IPS-11a (cell line): ENCODE results near the gene VIT.
"Not testable (repeated sequence)": the region's sequence is repeated elsewhere in the genome, so short reads cannot be mapped to it uniquely, and the experiment has no call there.

Source experiments
- H3K4me3 ChIP-seq: one replicate; pipeline ENCODE4 v1.5.1; 2013; ENCODE audit warnings: low read depth, low read length, control low read depth

VIT gene

DNA sequence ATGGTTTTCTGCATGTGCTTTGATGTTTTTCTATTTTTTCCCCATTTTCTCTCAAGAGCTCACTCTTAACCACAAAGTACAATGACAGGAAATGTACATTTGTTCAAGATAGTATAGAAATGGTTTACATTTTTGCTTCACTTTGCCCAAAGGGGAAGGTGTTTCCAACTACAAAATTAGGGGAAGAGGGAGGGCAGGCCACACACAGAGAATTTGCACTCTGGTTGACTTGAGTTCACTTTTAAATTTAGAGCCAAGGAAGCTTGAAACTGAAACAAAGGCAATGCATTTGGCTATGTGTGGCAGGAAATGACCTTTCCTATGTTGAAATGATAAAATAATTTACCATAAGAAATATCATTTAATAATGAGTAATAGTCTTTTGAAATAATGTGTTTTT is 19.1 kb upstream of the VIT start:
- H3K4me3 ChIP-seq, result no peak overlapping the region

GRCh38 chr2:36677996-36678605 is 18.4 kb upstream of the VIT start:
- no peak overlapping the region for H3K4me3 ChIP-seq

GRCh38 chr2:36678856-36679255 is 17.7 kb upstream of the VIT start:
- no peak overlapping the region for H3K4me3 ChIP-seq

GRCh38 chr2:36680012-36680411 is 16.5 kb upstream of the VIT start:
- no peak overlapping the region for H3K4me3 ChIP-seq

DNA sequence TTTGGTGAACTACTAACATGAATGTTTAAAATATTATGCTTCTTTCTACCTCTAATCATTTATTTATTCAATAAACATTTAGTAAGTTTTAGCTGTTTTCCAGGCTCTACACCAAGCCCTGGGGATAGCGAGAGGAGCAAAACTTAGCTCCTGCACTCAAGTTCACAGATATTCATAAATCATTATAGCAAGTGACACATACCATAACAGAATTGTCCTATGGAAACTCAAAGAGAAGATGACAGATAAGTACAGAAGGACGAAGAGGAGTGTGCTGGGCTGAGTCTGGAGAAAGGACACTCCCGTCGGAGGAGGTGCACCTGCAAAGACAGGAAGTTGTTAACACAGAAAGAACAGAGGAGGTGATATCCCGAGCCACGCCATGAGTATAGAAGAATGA is 13.9 kb upstream of the VIT start:
- H3K4me3 ChIP-seq, result no peak overlapping the region

- no peak overlapping the region for H3K4me3 ChIP-seq
Measured at GRCh38 chr2:36683002-36683401, 13.5 kb upstream of the VIT start.

GRCh38 chr2:36688291-36688690 is 8.2 kb upstream of the VIT start:
- H3K4me3 ChIP-seq, result not testable (repeated sequence)

DNA sequence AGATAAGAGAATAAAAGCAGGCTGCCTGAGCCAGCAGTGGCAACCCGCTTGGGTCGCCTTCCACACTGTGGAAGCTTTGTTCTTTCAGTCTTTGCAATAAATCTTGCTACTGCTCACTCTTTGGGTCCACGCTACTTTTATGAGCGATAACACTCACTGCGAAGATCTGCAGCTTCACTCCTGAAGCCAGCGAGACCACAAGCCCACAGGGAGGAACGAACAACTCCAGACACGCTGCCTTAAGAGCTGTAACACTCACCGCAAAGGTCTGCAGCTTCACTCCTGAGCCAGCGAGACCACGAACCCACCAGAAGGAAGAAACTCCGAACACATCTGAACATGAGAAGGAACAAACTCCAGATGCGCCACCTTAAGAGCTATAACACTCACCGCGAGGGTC is 7.5 kb upstream of the VIT start:
- H3K4me3 ChIP-seq, result not testable (repeated sequence)

DNA sequence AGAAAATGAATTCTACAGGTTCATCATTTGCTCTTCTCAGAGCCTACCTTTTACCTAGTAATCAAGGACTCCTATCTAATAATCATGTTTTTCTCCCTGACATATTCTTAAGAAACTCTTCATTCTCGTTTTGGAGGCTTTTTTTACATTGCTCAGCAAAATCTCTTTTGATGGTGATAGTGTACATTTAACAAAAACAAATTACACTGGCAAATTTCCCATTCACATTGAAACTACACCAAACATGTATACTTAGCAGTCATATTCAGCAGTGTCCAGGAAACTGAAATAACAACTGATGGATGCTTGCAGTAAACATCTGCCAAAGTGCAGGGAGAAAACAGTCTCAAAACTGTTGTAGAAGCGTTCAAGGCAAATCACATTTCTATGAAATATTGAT is 4.4 kb upstream of the VIT start:
- H3K4me3 ChIP-seq, result no peak overlapping the region

DNA sequence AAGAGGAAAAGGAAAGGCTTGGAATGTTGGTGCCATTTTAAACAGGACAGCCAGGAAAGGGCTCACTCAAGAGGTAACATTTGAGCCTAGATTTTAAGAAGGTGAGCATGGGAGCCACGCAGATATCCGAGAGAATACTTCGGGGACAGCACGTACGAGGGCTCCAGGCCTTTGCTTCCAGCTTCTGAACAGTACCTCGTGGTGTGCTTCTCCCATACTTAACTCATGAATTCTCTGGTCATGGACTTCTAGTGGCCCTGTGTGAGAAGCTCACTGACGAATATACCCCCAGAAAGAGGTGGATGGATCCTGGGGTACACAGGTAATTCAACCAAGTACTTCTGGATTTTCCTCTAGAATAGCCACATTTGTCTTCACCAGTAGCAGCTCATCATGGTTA is 2.7 kb upstream of the VIT start:
- H3K4me3 ChIP-seq, result no peak overlapping the region

DNA sequence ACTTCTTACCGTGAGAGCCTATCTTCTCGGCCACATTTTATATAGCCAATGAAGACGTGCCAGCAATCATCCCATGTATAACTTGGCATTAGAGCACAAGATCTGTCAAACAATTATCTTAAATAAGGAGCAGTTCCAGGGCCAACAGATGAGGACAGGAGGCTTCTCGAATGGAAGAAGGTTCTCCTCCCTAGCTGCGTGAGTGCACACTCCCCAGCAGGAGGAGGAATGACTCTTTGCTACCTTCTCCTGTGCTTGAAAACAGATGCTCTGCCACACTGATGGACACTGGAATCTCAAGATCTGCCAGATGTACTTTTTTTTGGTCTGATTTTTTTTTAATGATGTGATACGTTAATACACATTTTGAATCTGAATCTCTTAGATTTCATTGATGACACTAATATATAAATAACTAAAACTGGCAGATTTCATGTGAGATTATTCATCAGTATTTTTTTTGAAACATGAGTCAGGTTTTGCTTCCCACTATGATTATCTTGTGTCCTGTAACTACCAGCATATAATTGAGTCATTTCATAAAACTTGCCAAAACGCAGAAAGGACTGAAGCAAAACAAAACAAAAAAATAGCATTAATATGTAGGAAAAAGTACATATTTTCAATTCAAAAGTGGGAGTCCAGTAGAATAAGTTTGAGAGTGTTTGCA is 626 bp upstream of the VIT start:
- H3K4me3 ChIP-seq, result no peak overlapping the region

DNA sequence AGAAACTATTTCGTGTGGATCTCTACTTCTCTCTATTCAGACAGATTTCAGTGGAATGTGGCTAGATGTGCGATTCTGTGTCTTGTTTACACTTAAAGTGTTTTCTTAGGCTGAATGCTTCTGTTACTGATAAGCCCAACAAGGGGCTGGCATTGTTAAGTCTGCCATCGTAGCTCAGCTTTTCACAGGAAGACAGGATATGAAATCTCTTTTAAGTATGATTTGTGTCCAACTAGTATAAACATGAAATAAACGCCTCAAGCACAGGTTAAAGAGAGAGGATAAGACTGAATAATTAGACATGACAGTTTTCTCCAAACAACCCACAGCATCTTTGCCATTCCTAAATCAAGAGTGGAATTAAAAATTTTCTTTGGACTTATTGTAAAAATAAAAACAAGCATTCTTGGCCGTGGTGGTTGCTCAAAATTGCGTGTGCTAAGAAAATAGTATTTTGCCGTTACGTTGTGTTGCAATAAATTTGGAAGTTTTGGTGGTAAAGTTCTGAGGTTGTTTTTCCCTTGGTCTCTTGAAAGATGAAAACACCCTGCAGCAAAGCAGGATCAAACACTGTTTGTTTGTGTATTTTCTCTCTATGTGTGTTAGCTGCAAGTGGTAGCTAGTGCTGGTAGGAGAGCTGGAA is 1.0 kb downstream of the VIT start:
- H3K4me3 ChIP-seq, result no peak overlapping the region

GRCh38 chr2:36698993-36699392 is 2.5 kb downstream of the VIT start:
- no peak overlapping the region for H3K4me3 ChIP-seq

- H3K4me3 ChIP-seq, result no peak overlapping the region
Measured at GRCh38 chr2:36700311-36700710, 3.8 kb downstream of the VIT start.

GRCh38 chr2:36701391-36701795 is 4.9 kb downstream of the VIT start:
- no peak overlapping the region for H3K4me3 ChIP-seq

GRCh38 chr2:36701918-36702317 is 5.4 kb downstream of the VIT start:
- no peak overlapping the region for H3K4me3 ChIP-seq

DNA sequence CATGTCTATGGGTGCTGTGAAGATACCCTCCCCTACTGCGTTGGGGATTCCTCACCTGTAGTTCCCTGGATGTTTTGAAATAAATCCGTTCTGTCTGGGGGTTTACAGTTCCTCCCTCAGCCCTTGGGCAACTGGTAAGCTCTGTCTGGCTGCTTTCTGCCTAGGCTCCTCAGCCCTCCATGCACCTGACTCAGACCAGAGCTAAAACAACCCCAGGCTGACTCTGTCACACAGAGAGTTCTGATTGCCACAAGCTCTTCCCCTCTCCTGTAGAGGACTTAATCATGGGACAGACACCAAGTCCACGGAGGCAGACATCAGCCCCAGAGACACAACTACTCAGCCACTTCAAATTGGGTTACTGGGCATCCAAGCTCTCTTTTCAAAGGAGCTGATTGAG is 6.3 kb downstream of the VIT start:
- no peak overlapping the region for H3K4me3 ChIP-seq

DNA sequence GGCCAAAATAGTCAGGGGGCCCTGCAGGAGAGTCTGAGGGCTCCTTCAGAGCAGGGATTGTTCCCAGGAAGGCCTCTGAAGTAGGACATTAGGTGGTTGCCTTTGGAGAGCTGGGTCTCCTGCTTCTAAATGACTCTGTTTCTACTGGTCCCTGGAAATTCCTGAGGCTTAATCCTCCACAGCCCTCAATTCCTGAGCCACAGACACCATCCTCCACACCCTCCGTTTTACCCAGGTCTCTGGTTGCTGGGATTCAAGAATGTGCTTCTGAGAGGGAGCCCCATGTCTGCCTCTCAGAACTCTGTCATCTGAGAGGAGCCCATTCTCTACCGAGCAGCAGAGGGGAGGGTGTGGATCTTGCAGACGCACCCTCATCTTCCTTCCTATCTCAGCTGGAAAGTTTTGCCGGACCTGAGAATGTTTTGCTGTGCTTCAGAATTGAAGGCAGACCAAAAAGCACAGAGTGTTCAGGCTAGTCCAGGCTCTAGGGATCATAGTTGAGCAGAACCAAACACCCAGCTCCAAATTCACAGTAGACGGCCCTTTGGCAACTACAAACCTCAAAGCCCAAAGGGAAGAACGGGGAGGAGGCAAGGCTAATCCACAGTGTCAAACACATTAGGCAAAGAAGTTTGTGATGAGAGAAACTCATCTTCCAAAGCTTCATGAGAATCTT is 8.1 kb downstream of the VIT start:
- no peak overlapping the region for H3K4me3 ChIP-seq

GRCh38 chr2:36705326-36706020 is 9.0 kb downstream of the VIT start:
- H3K4me3 ChIP-seq, result no peak overlapping the region

- H3K4me3 ChIP-seq, result no peak overlapping the region
Measured at GRCh38 chr2:36706021-36706876, 9.7 kb downstream of the VIT start.
